Measurements from ENCODE around the gene CBARP.

GRCh38 chr19:1218751-1219567 lies 18.8 kb downstream of the CBARP start:
- TF ChIP-seq CTCF (IDR thresholded peaks at IDR 0.05): no peak
- no peak for TF ChIP-seq ZFX (IDR thresholded peaks at IDR 0.05; ENCODE audit: borderline replicate concordance)
